C4-2B (cell line): ENCODE measurements around the gene NRG2.

Experiments used
- ZFX ChIP-seq: fragments of 450-650 bp; IDR thresholded peaks from 2 replicates; pipeline ENCODE4 v1.6.1; 2017
- TF ChIP-seq, protein P1 (sequence below): fragments of 450-650 bp; conservative IDR thresholded peaks from 2 replicates; pipeline ENCODE4 v1.5.1; 2017; ENCODE audit warnings: mild to moderate bottlenecking

DNA sequence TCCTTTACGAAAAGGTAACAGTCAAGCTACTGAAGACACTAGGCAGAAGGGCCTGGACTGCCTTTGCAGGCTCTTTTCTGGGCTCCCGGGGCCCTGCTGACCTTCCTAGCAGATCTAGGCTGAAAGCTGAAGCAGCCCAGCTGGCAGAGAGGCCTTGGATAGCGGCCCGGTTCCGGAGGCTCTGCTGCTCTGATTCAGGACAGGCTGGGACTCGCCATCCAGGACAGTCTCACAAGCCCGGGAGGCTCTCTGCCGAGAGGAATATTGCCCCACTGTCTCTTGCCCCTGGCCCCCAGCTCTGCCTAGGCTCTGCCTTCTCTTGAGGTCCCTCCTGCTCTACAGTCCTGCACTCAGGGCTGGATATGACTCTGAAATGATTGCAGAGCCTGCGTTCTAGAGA is 179.7 kb downstream of the NRG2 start:
- TF ChIP-seq, protein P1, sequence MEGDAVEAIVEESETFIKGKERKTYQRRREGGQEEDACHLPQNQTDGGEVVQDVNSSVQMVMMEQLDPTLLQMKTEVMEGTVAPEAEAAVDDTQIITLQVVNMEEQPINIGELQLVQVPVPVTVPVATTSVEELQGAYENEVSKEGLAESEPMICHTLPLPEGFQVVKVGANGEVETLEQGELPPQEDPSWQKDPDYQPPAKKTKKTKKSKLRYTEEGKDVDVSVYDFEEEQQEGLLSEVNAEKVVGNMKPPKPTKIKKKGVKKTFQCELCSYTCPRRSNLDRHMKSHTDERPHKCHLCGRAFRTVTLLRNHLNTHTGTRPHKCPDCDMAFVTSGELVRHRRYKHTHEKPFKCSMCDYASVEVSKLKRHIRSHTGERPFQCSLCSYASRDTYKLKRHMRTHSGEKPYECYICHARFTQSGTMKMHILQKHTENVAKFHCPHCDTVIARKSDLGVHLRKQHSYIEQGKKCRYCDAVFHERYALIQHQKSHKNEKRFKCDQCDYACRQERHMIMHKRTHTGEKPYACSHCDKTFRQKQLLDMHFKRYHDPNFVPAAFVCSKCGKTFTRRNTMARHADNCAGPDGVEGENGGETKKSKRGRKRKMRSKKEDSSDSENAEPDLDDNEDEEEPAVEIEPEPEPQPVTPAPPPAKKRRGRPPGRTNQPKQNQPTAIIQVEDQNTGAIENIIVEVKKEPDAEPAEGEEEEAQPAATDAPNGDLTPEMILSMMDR, result no peak
- no peak for TF ChIP-seq ZFX
